Measurements from ENCODE around the gene TUBB.

GRCh38 chr6:30711758-30712380 lies 8.3 kb upstream of the TUBB start:
- TF ChIP-seq, protein P1, sequence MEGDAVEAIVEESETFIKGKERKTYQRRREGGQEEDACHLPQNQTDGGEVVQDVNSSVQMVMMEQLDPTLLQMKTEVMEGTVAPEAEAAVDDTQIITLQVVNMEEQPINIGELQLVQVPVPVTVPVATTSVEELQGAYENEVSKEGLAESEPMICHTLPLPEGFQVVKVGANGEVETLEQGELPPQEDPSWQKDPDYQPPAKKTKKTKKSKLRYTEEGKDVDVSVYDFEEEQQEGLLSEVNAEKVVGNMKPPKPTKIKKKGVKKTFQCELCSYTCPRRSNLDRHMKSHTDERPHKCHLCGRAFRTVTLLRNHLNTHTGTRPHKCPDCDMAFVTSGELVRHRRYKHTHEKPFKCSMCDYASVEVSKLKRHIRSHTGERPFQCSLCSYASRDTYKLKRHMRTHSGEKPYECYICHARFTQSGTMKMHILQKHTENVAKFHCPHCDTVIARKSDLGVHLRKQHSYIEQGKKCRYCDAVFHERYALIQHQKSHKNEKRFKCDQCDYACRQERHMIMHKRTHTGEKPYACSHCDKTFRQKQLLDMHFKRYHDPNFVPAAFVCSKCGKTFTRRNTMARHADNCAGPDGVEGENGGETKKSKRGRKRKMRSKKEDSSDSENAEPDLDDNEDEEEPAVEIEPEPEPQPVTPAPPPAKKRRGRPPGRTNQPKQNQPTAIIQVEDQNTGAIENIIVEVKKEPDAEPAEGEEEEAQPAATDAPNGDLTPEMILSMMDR (IDR thresholded peaks at IDR 0.05; ENCODE audit: low read depth, low read length) = no peak
- TF ChIP-seq MAX (IDR thresholded peaks at IDR 0.05; ENCODE audit: low read depth, low read length) = no peak
